Measurements from ENCODE around the gene USPL1. TPM values are rescaled to one million over a fixed set of nuclear protein-coding genes. Genes with fewer than 3 reads are reported as not detected.

The USPL1 gene
- total and polyA plus RNA-seq, 2 of the 13 experiments (the other 11 are each of a cell fraction or from before 2014, with no cell fraction given): 13.7 to 15.9 TPM

GRCh38 chr13:30676672-30677071 lies 59.0 kb downstream of the USPL1 start (continued):
- TF ChIP-seq HDAC2 (CRISPR knock-in tag; IDR thresholded peaks at IDR 0.05): no peak
- no peak for TF ChIP-seq ZBTB43 (CRISPR knock-in tag; conservative IDR thresholded peaks at IDR 0.05)

GRCh38 chr13:30679483-30680330 lies 62.0 kb downstream of the USPL1 start:
- H3K9me3 ChIP-seq (ENCODE audit: low read length): no peaks in the 10 kb centered on the region
- DNase-seq (ENCODE audit: low spot score) (peak; percentile 20), ATAC-seq (peak; percentile 89), FAIRE-seq (no peak)
- no peak overlapping the region for H3K4me2 ChIP-seq (ENCODE audit: low read depth, low read length)
- BruUV-seq (replicated peaks): no TSS peak
- peak; percentile 45; the same call in 1 of the 2 replicates for TF ChIP-seq SMC3 (IDR thresholded peaks at IDR 0.05; ENCODE audit: low read length)
- no peak for TF ChIP-seq ZNF619 (CRISPR knock-in tag; IDR thresholded peaks at IDR 0.05)
- peak; percentile 61 for TF ChIP-seq STAG1 (CRISPR knock-in tag; IDR thresholded peaks at IDR 0.05)
- TF ChIP-seq MXI1 (IDR thresholded peaks at IDR 0.05; ENCODE audit: borderline replicate concordance, low read depth, low read length): no peak
- peak; percentile 51 for TF ChIP-seq CTCF (CRISPR knock-in tag; IDR thresholded peaks at IDR 0.05)
- TF ChIP-seq FLYWCH1 (CRISPR knock-in tag; IDR thresholded peaks at IDR 0.05): no peak
- POLR2A ChIA-PET: no interaction called here
- WGBS (ENCODE audit: low lambda C conversion rate): 18% methylated on average over 9 of the region's 9 CpGs
- H2AFZ ChIP-seq (ENCODE audit: low read length): no peak overlapping the region
- CTCF ChIA-PET (ENCODE audit: low intra/inter-chr PET ratio, low total read pairs): interaction anchor here (1.2 kb wide), 1 partner anchor 123 kb away, joined by 5 read pairs; no protein-coding TSS in a partner anchor
- no peaks in the 10 kb centered on the region for H3K36me3 ChIP-seq (replicated peaks in 1 of 2; ENCODE audit: control insufficient read depth in 1 of 2, insufficient read depth in 2 of 2, low read length in 2 of 2)
- no peak overlapping the region for H3K9ac ChIP-seq (ENCODE audit: insufficient read depth, low read depth, low read length)
- no peak overlapping the region for H3K27ac ChIP-seq (ENCODE audit: extremely low read length, insufficient read depth, low read length)
- H3K4me1 ChIP-seq (ENCODE audit: insufficient read depth, low read length): no peaks in the 10 kb centered on the region
- no peaks in the 10 kb centered on the region for H4K20me1 ChIP-seq (ENCODE audit: insufficient read depth, low read length)
- no peaks in the 10 kb centered on the region for H3K79me2 ChIP-seq (ENCODE audit: insufficient read depth, low read length)
- in situ Hi-C loops (cut with HindIII; ENCODE audit: extremely low pct_ligation_motif_present, low pct_unique_long_range_greater_than_20kb): loop anchor here (5.0 to 10.0 kb wide), 4 partner anchors 65 to 363 kb away; no protein-coding TSS in a partner anchor
- H3K27me3 ChIP-seq (ENCODE audit: control insufficient read depth in 1 of 2, insufficient read depth in 2 of 2, low read length in 2 of 2): peaks cover 0 to 3% of the 10 kb centered on the region in 2 experiments; a peak in 2 of 5 replicates
- no peak overlapping the region for H3K4me3 ChIP-seq (replicated peaks in 1 of 3; ENCODE audit: insufficient read depth in 1 of 3, low read depth in 2 of 3, low read length in 3 of 3)
- intact Hi-C loops (cut with micrococcal nuclease; ENCODE audit: unreplicated experiment): loop anchor here (2.0 to 10.0 kb wide), 2 partner anchors 185 to 365 kb away; no protein-coding TSS in a partner anchor
